B cell (primary cell): ENCODE data around the gene FLT1. TPM values are rescaled to one million over a fixed set of nuclear protein-coding genes. Genes with fewer than 3 reads are reported as not detected.

Experiments used
- ATAC-seq: fragments of 200-7000 bp; cut with Tn5 transposase; one replicate; pipeline ENCODE4 v1.10.0; 2021; ENCODE audit warnings: low read depth, mild to moderate bottlenecking, moderate number of reproducible peaks, moderate library complexity
- CTCF ChIA-PET: fragments of 350-600 bp; sonication (Branson Sonifier 250); formaldehyde crosslinking; loops from one replicate; lab custom pipeline; 2021; ENCODE audit warnings: antibody characterized with exemption, inconsistent platforms; lab: Charles Lee
- POLR2A ChIA-PET: fragments of 350-600 bp; sonication (Branson Sonifier 250); formaldehyde crosslinking; loops from one replicate; lab custom pipeline; 2021; ENCODE audit warnings: antibody characterized with exemption; lab: Charles Lee
- DNase-seq: peaks from one replicate; pipeline ENCODE4 v3.0.0; 2013
- H2AFZ ChIP-seq: 2 replicates; pipeline ENCODE4 v1.6.1; 2012; ENCODE audit warnings: mild to moderate bottlenecking, low read depth, low read length; ENCODE audit not compliant: insufficient read depth, poor library complexity, severe bottlenecking
- H3K27ac ChIP-seq, 2 donors: 1 replicate in 1 of 2; 2 replicates in 1 of 2; pipeline ENCODE4 v1.5.1; 2012 to 2013; ENCODE audit warnings: low read length in 2 of 2, mild to moderate bottlenecking in 2 of 2, moderate library complexity in 1 of 2
- H3K27me3 ChIP-seq, 4 experiments: fragments of 200-600 bp in 1 of 4; sonication (generic) in 1 of 4; replicated peaks in 1 of 4; 1 replicate in 2 of 4; 2 replicates in 2 of 4; pipeline versions ENCODE4 v1.6.1 to v1.7.0; 2013 to 2016; ENCODE audit warnings: low read length in 3 of 4, mild to moderate bottlenecking in 2 of 4, mixed read lengths in 1 of 4, moderate library complexity in 1 of 4; ENCODE audit not compliant: insufficient read depth in 4 of 4, control insufficient read depth in 3 of 4; ENCODE audit errors: control extremely low read depth in 1 of 4
- H3K36me3 ChIP-seq, 2 experiments: replicated peaks in 1 of 2; 1 replicate in 1 of 2; 2 replicates in 1 of 2; pipeline versions ENCODE4 v1.6.1 to v1.7.1; 2013; ENCODE audit warnings: low read length in 1 of 2; ENCODE audit not compliant: insufficient read depth in 2 of 2, control insufficient read depth in 1 of 2; ENCODE audit errors: control extremely low read depth in 1 of 2, extremely low read depth in 1 of 2
- H3K4me1 ChIP-seq, 2 donors: fragments of 200-600 bp in 1 of 2; sonication (generic) in 1 of 2; 1 replicate in 1 of 2; 2 replicates in 1 of 2; pipeline versions ENCODE4 v1.5.1 to v1.6.1; 2013 to 2017; ENCODE audit warnings: low read length in 2 of 2; ENCODE audit not compliant: control insufficient read depth in 2 of 2, insufficient read depth in 2 of 2
- H3K4me2 ChIP-seq: replicated peaks from 2 replicates; pipeline ENCODE3; 2012; ENCODE audit warnings: mild to moderate bottlenecking, low read depth, low read length; ENCODE audit not compliant: poor library complexity, severe bottlenecking
- H3K4me3 ChIP-seq, 5 experiments: fragments of 200-600 bp in 1 of 5; sonication (generic) in 1 of 5; 1 replicate in 3 of 5; 2 replicates in 2 of 5; pipeline versions ENCODE4 v1.5.1 to v1.7.0; 2011 to 2016; ENCODE audit warnings: low read length in 4 of 5, mild to moderate bottlenecking in 4 of 5, low read depth in 2 of 5, control low read depth in 1 of 5, moderate library complexity in 1 of 5; ENCODE audit not compliant: insufficient read depth in 1 of 5; ENCODE audit errors: control extremely low read depth in 1 of 5, extremely low read depth in 1 of 5
- H3K79me2 ChIP-seq: fragments of 200-600 bp; sonication (generic); one replicate; pipeline ENCODE4 v1.6.0; 2016; ENCODE audit warnings: low read length; ENCODE audit not compliant: control insufficient read depth, insufficient read depth
- H3K9ac ChIP-seq: fragments of 200-600 bp; sonication (generic); 2 replicates; pipeline ENCODE4 v1.6.1; 2017; ENCODE audit warnings: mild to moderate bottlenecking, low read length, moderate library complexity
- H3K9me3 ChIP-seq, 3 donors: one replicate each; pipeline versions ENCODE4 v1.6.1 to v1.7.1; 2013; ENCODE audit warnings: low read length in 2 of 3; ENCODE audit not compliant: control insufficient read depth in 2 of 3, insufficient read depth in 1 of 3; ENCODE audit errors: control extremely low read depth in 1 of 3
- H4K20me1 ChIP-seq: 2 replicates; pipeline ENCODE4 v1.6.0; 2012; ENCODE audit warnings: mild to moderate bottlenecking, low read length; ENCODE audit not compliant: insufficient read depth, control insufficient read depth, poor library complexity, severe bottlenecking
- H3K27ac Mint-ChIP-seq: one replicate; pipeline ENCODE4 v1.8.0; 2021; ENCODE audit warnings: mixed read lengths
- H3K27me3 Mint-ChIP-seq: one replicate; pipeline ENCODE4 v1.8.0; 2021; ENCODE audit warnings: mixed read lengths
- H3K4me1 Mint-ChIP-seq: one replicate; pipeline ENCODE4 v1.8.0; 2021; ENCODE audit warnings: mixed read lengths
- H3K4me3 Mint-ChIP-seq: one replicate; pipeline ENCODE4 v1.8.0; 2021; ENCODE audit warnings: mixed read lengths
- H3K9me3 Mint-ChIP-seq: one replicate; pipeline ENCODE4 v1.8.0; 2022; ENCODE audit warnings: mixed read lengths; ENCODE audit not compliant: insufficient read depth
- EZH2 ChIP-seq: IDR thresholded peaks from 2 replicates; pipeline ENCODE4 v1.6.1; 2012; ENCODE audit warnings: borderline replicate concordance, low read depth, mild to moderate bottlenecking, moderate library complexity, low read length; ENCODE audit not compliant: insufficient read depth, poor library complexity, severe bottlenecking
- WGBS: methylation state at CpG from one replicate; pipeline ENCODE4 v1.1.5; 2013; ENCODE audit warnings: missing lambda C conversion rate; ENCODE audit not compliant: insufficient coverage; 5-methylcytosine and 5-hydroxymethylcytosine counted together
- intact Hi-C: fragments of 100-400 bp; cut with micrococcal nuclease; formaldehyde crosslinking; loops from one replicate; pipeline ENCODE4 v1.10.0; 2022
- polyA plus RNA-seq: library from polyadenylated mRNA; depleted of rRNA; stranded (reverse); fragments of >200 nt; gene quantifications from 2 replicates; pipeline ENCODE4 v1.2.3, GENCODE V29; 2012
- total RNA-seq, 2 donors: library from RNA; stranded (reverse); fragments of 120-200 nt in 1 of 2; gene quantifications; 1 replicate in 1 of 2; 2 replicates in 1 of 2; pipeline versions ENCODE4 v1.2.3 to v1.2.4, GENCODE V29; 2013 to 2022
- TF ChIP-seq, protein P1 (sequence below): fragments of 200-600 bp; IDR thresholded peaks from one replicate; pipeline ENCODE4 v1.8.0; 2022; ENCODE audit warnings: antibody characterized with exemption, mild to moderate bottlenecking

Gene FLT1
- total and polyA plus RNA-seq, 2 donors (not counting 1 experiment from before 2014, with no cell fraction given) = 1.1 to 1.2 TPM

GRCh38 chr13:28297341-28297740 lies 197.6 kb downstream of the FLT1 start:
- H4K20me1 ChIP-seq = no peaks in the 10 kb centered on the region
- H3K4me2 ChIP-seq = no peak overlapping the region
- TF ChIP-seq EZH2 = no peak
- TF ChIP-seq, protein P1, sequence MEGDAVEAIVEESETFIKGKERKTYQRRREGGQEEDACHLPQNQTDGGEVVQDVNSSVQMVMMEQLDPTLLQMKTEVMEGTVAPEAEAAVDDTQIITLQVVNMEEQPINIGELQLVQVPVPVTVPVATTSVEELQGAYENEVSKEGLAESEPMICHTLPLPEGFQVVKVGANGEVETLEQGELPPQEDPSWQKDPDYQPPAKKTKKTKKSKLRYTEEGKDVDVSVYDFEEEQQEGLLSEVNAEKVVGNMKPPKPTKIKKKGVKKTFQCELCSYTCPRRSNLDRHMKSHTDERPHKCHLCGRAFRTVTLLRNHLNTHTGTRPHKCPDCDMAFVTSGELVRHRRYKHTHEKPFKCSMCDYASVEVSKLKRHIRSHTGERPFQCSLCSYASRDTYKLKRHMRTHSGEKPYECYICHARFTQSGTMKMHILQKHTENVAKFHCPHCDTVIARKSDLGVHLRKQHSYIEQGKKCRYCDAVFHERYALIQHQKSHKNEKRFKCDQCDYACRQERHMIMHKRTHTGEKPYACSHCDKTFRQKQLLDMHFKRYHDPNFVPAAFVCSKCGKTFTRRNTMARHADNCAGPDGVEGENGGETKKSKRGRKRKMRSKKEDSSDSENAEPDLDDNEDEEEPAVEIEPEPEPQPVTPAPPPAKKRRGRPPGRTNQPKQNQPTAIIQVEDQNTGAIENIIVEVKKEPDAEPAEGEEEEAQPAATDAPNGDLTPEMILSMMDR = no peak
- no peak overlapping the region for H3K4me3 Mint-ChIP-seq
- ChIA-PET CTCF (no interaction called here), POLR2A (no interaction called here)
- H3K79me2 ChIP-seq = no peaks in the 10 kb centered on the region
- H3K4me1 Mint-ChIP-seq = peaks cover 1% of the 10 kb centered on the region
- no peaks in the 10 kb centered on the region for H3K4me1 ChIP-seq
- no peak overlapping the region for H3K4me3 ChIP-seq
- H3K27me3 Mint-ChIP-seq = no peaks in the 10 kb centered on the region
- H3K27me3 ChIP-seq = no peaks in the 10 kb centered on the region
- no peak overlapping the region for H2AFZ ChIP-seq
- H3K27ac Mint-ChIP-seq = no peak overlapping the region
- no peak overlapping the region for H3K9ac ChIP-seq
- no peak overlapping the region for H3K27ac ChIP-seq
- H3K9me3 Mint-ChIP-seq = no peaks in the 10 kb centered on the region
- H3K36me3 ChIP-seq = peaks cover 9 to 16% of the 10 kb centered on the region in 2 experiments
- intact Hi-C loops = no loop called here
- WGBS = 93% methylated on average over 3 of the region's 3 CpGs
- ATAC-seq = no peak
- H3K9me3 ChIP-seq = no peaks in the 10 kb centered on the region
- no peak for DNase-seq

GRCh38 chr13:28286263-28286662 lies 208.7 kb downstream of the FLT1 start:
- H2AFZ ChIP-seq = no peak overlapping the region
- H3K36me3 ChIP-seq = peaks cover 19 to 46% of the 10 kb centered on the region in 2 experiments
- no peak for DNase-seq
- intact Hi-C loops = no loop called here
- Mint-ChIP-seq H3K4me3 (no peak overlapping the region), H3K27ac (no peak overlapping the region), H3K9me3 (no peaks in the 10 kb centered on the region), H3K27me3 (no peaks in the 10 kb centered on the region), H3K4me1 (no peaks in the 10 kb centered on the region)
- no peak overlapping the region for H3K27ac ChIP-seq
- H3K9ac ChIP-seq = no peak overlapping the region
- H3K4me2 ChIP-seq = no peak overlapping the region
- POLR2A ChIA-PET = no interaction called here
- H3K4me3 ChIP-seq = no peak overlapping the region
- no peak for ATAC-seq
- H3K79me2 ChIP-seq = no peaks in the 10 kb centered on the region
- no peaks in the 10 kb centered on the region for H3K27me3 ChIP-seq
- no peak for TF ChIP-seq EZH2
- TF ChIP-seq, protein P1 = no peak
- no peaks in the 10 kb centered on the region for H3K9me3 ChIP-seq
- H3K4me1 ChIP-seq = no peaks in the 10 kb centered on the region
- CTCF ChIA-PET = interaction anchor here (0.9 kb wide), 1 partner anchor 13 kb away, joined by 3 read pairs; no protein-coding TSS in a partner anchor
- WGBS = no CpG with 5 or more reads among the region's 1 CpG
- H4K20me1 ChIP-seq = no peaks in the 10 kb centered on the region
